ENCODE measurements around the gene CHCHD4. TPM values are rescaled to one million over a fixed set of nuclear protein-coding genes. Genes with fewer than 3 reads are reported as not detected.

Gene CHCHD4
- total RNA-seq, 4 donors from 2014 or later = 14.5 to 32.9 (median 25.7) TPM

DNA sequence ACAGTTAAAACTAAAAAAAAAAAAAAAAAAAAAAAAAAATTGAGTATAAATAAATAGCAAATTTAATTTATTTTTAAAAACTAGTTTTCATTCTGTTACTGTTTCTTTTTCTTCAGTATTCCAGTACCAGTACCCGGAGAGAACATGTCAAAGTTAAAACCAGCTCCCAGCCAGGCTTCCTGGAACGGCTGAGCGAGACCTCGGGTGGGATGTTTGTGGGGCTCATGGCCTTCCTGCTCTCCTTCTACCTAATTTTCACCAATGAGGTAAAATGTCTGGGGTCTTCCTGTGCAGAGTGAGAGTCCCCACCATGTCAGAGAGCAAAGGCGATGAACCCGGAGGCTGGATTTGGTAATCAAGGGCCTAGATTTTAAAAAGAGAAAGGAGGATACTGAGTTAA lies 4.6 kb upstream of the CHCHD4 start:
- no peak overlapping the region for H3K4me3 ChIP-seq
- peak overlapping the region in 3 of 4 donors; percentile 3 to 99 (median 14) for H3K27ac ChIP-seq
- no peaks in the 10 kb centered on the region for H3K27me3 ChIP-seq
- peaks cover 0 to 66% of the 10 kb centered on the region in 2 donors for H3K36me3 ChIP-seq
- WGBS, 2 donors (ENCODE audit: low coverage in 1 of 2) = 86 to 100% methylated on average over 4 to 6 of the region's 6 CpGs
- no peaks in the 10 kb centered on the region for H3K9me3 ChIP-seq
- peaks cover 8 to 29% (median 14%) of the 10 kb centered on the region in 3 donors for H3K4me1 ChIP-seq
- no peak for ATAC-seq
- no peak for TF ChIP-seq POLR2A (IDR thresholded peaks at IDR 0.05)
- TF ChIP-seq, protein P1, sequence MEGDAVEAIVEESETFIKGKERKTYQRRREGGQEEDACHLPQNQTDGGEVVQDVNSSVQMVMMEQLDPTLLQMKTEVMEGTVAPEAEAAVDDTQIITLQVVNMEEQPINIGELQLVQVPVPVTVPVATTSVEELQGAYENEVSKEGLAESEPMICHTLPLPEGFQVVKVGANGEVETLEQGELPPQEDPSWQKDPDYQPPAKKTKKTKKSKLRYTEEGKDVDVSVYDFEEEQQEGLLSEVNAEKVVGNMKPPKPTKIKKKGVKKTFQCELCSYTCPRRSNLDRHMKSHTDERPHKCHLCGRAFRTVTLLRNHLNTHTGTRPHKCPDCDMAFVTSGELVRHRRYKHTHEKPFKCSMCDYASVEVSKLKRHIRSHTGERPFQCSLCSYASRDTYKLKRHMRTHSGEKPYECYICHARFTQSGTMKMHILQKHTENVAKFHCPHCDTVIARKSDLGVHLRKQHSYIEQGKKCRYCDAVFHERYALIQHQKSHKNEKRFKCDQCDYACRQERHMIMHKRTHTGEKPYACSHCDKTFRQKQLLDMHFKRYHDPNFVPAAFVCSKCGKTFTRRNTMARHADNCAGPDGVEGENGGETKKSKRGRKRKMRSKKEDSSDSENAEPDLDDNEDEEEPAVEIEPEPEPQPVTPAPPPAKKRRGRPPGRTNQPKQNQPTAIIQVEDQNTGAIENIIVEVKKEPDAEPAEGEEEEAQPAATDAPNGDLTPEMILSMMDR (IDR thresholded peaks at IDR 0.05) = no peak
- TF ChIP-seq POLR2AphosphoS5 (IDR thresholded peaks at IDR 0.05) = no peak
- no peak for TF ChIP-seq EP300 (IDR thresholded peaks at IDR 0.05)

DNA sequence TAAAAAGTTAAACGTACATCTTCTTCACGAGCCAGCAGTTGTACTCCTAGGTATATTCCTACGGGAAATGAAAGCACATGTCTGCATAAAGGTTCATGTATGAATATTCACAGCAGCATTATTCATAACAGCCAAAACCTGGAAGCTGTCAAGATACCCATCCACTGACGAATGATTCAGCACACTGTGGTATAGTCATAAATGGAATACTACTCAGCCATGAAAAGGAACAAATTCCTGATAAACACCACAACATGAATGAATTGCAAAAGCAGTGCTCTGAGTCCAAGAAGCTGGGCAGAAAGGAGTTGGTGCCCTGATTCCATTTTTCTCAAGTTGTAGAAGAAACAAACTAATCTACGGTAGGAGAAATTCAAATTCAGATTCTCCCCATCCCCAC lies 4.1 kb upstream of the CHCHD4 start:
- 95 to 100% methylated on average over 4 of the region's 5 CpGs for WGBS, 2 donors (ENCODE audit: low coverage in 1 of 2)
- Histone ChIP-seq H3K4me3 (no peak overlapping the region), H3K9me3 (no peaks in the 10 kb centered on the region), H3K27ac (peak overlapping the region in 2 of 4 donors; percentile 96 to 99), H3K27me3 (no peaks in the 10 kb centered on the region), H3K4me1 (peaks cover 8 to 33% (median 15%) of the 10 kb centered on the region in 3 donors), H3K36me3 (peaks cover 0 to 61% of the 10 kb centered on the region in 2 donors)
- ATAC-seq = no peak
- TF ChIP-seq, protein P1 (IDR thresholded peaks at IDR 0.05) = no peak
- TF ChIP-seq EP300 (IDR thresholded peaks at IDR 0.05) = no peak
- TF ChIP-seq POLR2A (IDR thresholded peaks at IDR 0.05) = no peak
- TF ChIP-seq POLR2AphosphoS5 (IDR thresholded peaks at IDR 0.05) = no peak

DNA sequence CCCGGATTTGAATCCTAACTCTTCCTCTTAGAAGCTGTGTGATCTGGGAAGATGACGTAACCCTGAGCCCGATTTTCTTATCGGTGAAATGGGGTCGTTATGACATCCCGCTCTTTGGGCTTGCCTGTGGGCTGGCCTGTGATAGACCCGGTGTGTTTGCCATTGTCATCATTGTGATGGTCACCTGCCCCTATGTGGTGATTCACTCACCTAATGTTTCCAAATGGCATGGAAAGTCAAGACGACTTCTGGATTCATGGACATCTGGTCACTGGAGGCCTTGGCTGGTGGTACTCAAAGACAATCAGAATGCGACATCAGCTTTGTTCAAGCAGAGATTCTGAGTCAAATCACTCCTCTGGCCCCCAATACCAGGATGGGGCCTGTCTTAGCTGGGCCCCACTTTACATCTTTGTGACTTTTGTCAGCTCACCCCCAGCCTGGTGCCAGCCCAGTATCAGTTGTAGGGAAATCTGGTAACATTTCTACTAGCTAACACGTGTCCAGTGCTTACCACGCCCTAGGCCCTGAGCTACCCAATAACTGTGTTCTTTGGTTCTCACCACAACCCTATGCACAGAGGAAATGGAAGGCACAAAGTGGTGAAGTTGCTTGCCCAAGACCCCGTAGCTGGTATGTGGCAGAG lies 3.0 kb upstream of the CHCHD4 start:
- no peak for ATAC-seq
- TF ChIP-seq EP300 (IDR thresholded peaks at IDR 0.05) = no peak
- TF ChIP-seq POLR2A (IDR thresholded peaks at IDR 0.05) = no peak
- no peak for TF ChIP-seq POLR2AphosphoS5 (IDR thresholded peaks at IDR 0.05)
- TF ChIP-seq, protein P1 (IDR thresholded peaks at IDR 0.05) = no peak
- H3K27me3 ChIP-seq = no peaks in the 10 kb centered on the region
- no peaks in the 10 kb centered on the region for H3K9me3 ChIP-seq
- H3K36me3 ChIP-seq = peaks cover 0 to 50% of the 10 kb centered on the region in 2 donors
- 85 to 90% methylated on average over 2 to 6 of the region's 12 CpGs for WGBS, 2 donors (ENCODE audit: low coverage in 1 of 2)
- peak overlapping the region in 3 of 4 donors; percentile 96 to 99 (median 99) for H3K27ac ChIP-seq
- peaks cover 8 to 43% (median 22%) of the 10 kb centered on the region in 3 donors for H3K4me1 ChIP-seq
- H3K4me3 ChIP-seq = no peak overlapping the region

DNA sequence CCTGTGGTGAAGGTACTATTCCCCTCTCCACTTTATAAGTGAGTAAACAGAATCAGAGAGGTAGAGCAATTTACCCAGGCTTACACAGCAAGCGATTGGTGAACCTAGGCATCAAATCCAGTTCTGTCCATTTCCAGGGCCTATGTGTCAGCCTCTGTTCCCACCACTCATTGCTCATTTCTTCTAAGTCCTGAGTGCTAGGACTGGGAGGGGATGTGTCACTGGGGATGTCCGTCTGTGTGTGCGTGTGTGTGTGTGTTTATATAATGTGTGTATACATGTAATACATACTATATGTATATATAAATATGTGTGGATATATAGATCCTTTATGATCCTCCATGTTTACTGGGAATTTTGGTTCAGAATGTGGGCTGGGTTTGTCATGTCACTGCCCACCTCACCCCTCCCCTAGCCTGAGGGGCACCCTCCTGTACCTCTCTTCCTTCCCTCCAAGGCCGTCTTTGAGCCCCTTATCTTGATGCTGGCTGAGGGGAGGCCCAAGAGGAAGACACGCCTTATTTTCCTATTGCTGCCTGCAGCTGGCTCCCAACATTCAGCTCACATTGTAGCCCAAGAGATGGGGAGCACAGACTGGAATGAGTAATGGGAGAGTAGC lies 2.3 kb upstream of the CHCHD4 start:
- H3K4me3 ChIP-seq = peak overlapping the region in 1 of 2 donors; percentile 97
- peak overlapping the region in 3 of 4 donors; percentile 96 to 99 (median 99) for H3K27ac ChIP-seq
- no peaks in the 10 kb centered on the region for H3K9me3 ChIP-seq
- no peak for TF ChIP-seq POLR2AphosphoS5 (IDR thresholded peaks at IDR 0.05)
- no peaks in the 10 kb centered on the region for H3K27me3 ChIP-seq
- no peak for ATAC-seq
- peaks cover 0 to 47% of the 10 kb centered on the region in 2 donors for H3K36me3 ChIP-seq
- 70 to 100% methylated on average over 1 to 4 of the region's 5 CpGs for WGBS, 2 donors (ENCODE audit: low coverage in 1 of 2)
- peaks cover 8 to 50% (median 22%) of the 10 kb centered on the region in 3 donors for H3K4me1 ChIP-seq

DNA sequence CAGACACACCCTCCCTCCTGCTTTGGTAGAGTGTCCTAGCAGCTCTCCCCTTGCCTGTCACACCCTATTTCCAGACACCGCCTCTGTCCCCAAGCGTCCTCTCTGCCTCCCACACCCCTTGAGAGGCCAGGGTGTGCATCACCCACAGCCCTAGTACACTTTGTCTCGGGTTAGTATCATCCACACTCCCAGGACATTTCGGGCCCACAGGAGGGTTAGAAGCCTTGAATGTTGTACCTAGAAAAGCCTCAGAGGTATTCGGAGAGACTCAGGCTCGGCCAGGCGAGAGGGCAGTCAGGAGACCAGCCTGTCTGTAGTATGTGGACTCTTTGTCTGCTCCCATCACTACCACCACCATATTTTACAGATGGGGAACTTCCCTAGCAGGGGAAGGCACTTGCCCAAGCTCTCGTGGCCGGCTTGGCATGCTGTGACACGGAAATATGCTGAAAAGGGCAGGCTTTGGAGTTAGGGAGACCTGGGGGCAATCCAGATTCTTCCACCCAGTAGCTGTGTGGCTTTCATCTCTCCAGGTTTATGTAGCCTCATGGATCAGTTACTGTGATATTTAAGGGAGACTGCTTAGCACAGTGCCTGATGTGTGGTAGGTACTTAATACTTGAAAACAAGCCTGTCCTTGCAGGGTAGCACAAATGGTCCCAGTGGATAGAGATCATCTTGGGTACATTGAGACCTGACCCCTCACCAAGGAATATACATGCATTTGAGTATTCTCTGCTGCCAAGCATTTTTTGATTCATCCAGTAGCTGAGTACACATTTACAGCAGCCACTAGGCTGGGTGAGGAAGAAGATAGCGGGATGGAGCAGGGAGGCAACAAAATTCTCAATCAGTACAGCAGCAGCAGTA lies 1.6 kb upstream of the CHCHD4 start:
- H3K4me1 ChIP-seq = peaks cover 8 to 51% (median 22%) of the 10 kb centered on the region in 3 donors
- H3K27me3 ChIP-seq = no peaks in the 10 kb centered on the region
- TF ChIP-seq POLR2A (IDR thresholded peaks at IDR 0.05) (no peak), EP300 (IDR thresholded peaks at IDR 0.05) (no peak), POLR2AphosphoS5 (IDR thresholded peaks at IDR 0.05) (no peak)
- TF ChIP-seq, protein P1 (IDR thresholded peaks at IDR 0.05) = no peak
- H3K9me3 ChIP-seq = no peaks in the 10 kb centered on the region
- peaks cover 0 to 46% of the 10 kb centered on the region in 2 donors for H3K36me3 ChIP-seq
- H3K27ac ChIP-seq = peak overlapping the region; percentile 96 to 99 (median 99)
- peak overlapping the region; percentile 97 for H3K4me3 ChIP-seq
- WGBS, 2 donors (ENCODE audit: low coverage in 1 of 2) = 37 to 46% methylated on average over 2 to 4 of the region's 11 CpGs
- ATAC-seq = no peak
